GM21526 (cell line): ENCODE measurements around the gene SLC2A6.

Experiments
- ATAC-seq: cut with Tn5 transposase; IDR thresholded peaks from one replicate; pipeline ENCODE4 v1.9.1; 2021; ENCODE audit warnings: moderate library complexity; ENCODE audit not compliant: unreplicated experiment, low FRiP score

Gene SLC2A6

GRCh38 chr9:133499132-133499891 is 20.4 kb upstream of the SLC2A6 start:
- no peak for ATAC-seq

GRCh38 chr9:133496861-133497842 is 18.3 kb upstream of the SLC2A6 start:
- no peak for ATAC-seq

GRCh38 chr9:133495327-133496293 is 16.7 kb upstream of the SLC2A6 start:
- no peak for ATAC-seq

- ATAC-seq, result no peak
Observed at GRCh38 chr9:133494636-133495326, 15.9 kb upstream of the SLC2A6 start.

- ATAC-seq, result no peak
Observed at GRCh38 chr9:133493845-133494540, 15.1 kb upstream of the SLC2A6 start.

- no peak for ATAC-seq
Observed at GRCh38 chr9:133493428-133493827, 14.5 kb upstream of the SLC2A6 start.

- ATAC-seq, result no peak
Observed at GRCh38 chr9:133492061-133493021, 13.4 kb upstream of the SLC2A6 start.

GRCh38 chr9:133491656-133491925 is 12.7 kb upstream of the SLC2A6 start:
- no peak for ATAC-seq

- ATAC-seq, result no peak
Observed at GRCh38 chr9:133490865-133491655, 12.2 kb upstream of the SLC2A6 start.

GRCh38 chr9:133490201-133490681 is 11.3 kb upstream of the SLC2A6 start:
- ATAC-seq, result no peak

- ATAC-seq, result no peak
Observed at GRCh38 chr9:133489253-133490190, 10.6 kb upstream of the SLC2A6 start.

GRCh38 chr9:133488686-133489252 is 9.9 kb upstream of the SLC2A6 start:
- ATAC-seq, result no peak

- ATAC-seq, result no peak
Observed at GRCh38 chr9:133487331-133487725, 8.4 kb upstream of the SLC2A6 start.

GRCh38 chr9:133485531-133486260 is 6.8 kb upstream of the SLC2A6 start:
- ATAC-seq, result no peak

GRCh38 chr9:133484671-133485437 is 6.0 kb upstream of the SLC2A6 start:
- no peak for ATAC-seq
